GM18909 (cell line): ENCODE measurements around the gene CELF4.

Experiments
- ATAC-seq: cut with Tn5 transposase; IDR thresholded peaks from one replicate; pipeline ENCODE4 v1.9.1; 2021; ENCODE audit warnings: mild to moderate bottlenecking; ENCODE audit not compliant: unreplicated experiment, poor library complexity

The CELF4 gene

DNA sequence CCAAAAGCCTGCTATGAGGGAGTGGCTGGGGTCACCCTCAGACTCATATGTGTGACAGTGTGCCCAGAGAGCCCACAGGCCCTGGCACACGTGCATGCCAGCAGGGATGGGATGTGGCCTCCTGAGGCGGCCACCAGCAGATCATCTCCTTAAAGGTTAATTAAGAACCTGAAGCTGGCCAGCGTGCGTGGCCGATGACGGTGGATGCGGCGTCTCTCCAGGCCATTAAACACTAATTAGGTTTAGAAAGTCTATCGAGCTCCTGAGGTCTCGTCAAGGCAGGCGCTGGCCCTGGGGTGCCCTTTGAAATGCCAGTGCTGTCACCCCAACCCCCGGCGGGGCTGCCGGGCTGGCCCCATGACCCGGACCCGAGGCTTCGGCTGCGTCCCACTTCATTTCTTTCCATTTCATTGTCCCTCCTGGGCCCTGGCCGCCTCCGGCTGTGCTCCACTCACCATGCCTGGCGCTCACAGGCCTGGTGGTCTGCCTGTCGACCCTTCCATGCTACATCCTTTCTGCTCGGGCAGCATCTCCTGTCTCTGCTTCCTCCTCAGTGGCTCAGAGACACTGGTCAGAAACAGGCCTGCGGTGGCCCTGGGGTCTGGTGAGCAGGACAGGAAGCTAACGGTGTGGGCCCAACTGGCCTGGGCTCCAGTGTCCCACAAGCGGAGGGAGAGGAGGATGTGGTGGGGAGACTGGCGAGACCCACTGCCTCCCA is 228.9 kb downstream of the CELF4 start:
- ATAC-seq: no peak

DNA sequence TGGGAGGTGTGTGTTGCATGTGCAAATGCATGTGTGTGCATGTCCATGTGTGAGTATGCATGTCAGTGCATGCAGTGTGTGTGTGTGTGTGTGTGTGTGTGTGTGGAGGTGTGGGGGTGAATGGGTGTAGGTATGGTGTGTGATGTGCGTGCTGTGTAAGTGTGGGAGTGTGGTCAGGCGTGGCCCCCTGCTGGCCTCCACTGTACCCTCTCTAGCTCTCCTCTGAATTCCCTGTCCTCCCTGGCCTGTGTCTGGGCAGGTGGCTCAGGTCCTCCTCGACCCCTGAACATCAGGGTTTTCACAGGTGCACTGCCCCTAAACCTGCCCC is 230.2 kb downstream of the CELF4 start:
- ATAC-seq: no peak

DNA sequence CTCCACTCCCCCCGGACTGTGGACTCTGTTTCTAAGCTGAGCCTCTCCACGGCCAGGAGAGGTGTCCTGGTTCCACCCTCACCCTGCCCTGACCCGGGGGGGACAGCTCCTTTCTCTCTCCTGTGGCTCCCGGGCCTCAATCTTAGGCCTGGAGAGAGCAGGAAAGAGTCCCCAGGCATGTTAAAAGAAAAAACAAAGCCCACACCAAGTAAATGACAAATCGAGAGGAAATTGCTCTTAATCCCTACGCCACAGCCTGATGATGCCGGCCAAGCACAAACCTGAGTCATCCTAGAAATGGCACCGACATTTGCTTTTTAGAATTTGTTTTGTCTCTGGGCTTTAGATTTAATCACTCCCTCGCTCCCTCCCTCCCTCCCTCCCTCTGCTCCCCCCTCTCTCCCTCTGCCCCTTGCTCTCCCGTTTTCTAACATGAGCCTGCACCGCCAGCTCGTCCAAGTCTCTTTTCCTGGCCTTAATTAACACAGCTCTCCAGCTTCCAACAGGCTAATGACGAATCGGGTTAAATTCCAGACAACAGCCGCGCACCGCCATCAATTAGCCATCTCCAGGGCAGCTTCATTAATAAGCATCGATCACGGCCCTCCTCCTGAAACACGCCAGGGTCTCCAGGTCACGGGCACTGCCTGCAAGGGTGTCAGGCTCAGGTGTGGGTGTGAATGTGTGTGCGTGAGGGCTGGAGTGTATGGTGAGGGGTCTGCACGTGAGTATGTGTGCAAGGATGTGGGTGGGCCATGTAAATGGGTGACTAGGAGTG is 230.8 kb downstream of the CELF4 start:
- ATAC-seq: no peak

DNA sequence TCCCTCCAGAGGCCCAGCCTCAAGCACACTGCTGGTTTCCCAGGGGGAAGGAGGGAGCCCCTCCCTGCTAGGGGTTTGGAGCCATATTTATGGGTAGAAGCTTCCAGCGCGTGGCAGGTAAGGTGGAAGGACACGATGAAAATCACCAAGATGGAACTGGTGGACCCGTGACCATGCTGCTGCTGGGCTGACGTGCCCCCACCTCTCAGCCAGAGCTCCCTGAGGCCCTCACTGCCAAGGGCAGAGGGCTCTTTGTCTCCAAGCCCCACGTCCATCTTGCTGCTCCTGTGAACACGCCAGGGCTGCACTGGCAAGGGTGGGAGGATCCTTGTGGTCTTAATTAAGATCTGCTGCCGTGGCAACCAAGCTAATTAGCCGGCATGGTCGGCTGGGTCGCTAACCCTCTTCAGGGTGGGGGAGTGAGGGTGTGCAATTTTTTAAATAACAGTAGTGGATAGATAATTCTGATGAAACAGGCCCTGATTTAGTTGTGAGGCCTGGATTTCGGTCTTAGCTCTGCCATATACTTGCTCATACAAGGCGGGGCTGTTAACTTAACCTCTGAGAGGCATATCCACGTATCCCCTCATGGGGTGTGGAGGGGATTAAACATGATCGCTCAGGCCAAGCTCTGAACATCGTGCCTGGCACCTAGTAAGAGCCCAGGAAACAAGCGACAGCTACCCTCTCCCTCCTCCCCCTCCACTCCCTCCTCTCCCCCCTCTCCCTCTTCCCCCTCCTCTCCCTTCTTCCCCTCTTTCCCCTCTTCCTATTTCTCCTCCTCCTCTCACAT is 232.8 kb downstream of the CELF4 start:
- no peak for ATAC-seq

DNA sequence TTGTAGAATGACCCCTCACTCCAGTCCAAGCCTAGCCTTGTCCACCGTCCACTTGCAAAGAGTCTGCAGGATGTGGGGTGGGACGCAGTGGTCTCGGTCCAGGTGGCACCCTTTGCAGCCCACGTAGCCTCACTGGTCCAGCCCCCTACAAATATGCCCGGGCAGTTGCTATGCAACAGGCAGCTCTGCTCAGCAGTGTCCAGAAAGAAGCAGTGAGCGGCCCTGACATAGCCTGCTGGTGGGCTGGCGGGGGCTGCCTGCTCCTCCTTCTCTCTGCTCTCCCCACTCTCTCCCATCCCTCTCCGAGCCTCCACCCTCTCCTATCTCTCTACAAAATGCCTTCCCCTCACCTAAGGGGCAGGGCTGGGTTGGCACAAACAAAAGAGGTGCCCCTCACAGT is 233.4 kb downstream of the CELF4 start:
- ATAC-seq: no peak

DNA sequence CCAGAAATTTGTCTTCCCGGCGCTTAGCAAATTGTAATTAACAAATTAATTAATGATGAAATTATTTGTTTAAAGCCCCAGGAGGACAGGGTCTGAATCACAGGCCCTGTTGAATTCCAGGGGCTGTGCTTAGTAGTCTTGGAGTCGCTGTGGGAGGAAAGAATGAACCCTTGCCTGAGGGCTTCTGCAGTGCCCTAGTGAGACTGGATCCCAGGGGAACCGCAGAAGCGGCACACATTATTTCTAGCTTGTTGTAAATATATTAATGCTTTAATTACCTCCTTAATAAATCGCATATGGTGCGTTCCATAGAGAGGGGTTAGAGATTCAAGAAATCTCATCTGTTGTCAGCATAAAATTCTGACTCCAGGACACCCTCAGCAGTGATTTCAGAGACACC is 235.4 kb downstream of the CELF4 start:
- ATAC-seq: no peak

DNA sequence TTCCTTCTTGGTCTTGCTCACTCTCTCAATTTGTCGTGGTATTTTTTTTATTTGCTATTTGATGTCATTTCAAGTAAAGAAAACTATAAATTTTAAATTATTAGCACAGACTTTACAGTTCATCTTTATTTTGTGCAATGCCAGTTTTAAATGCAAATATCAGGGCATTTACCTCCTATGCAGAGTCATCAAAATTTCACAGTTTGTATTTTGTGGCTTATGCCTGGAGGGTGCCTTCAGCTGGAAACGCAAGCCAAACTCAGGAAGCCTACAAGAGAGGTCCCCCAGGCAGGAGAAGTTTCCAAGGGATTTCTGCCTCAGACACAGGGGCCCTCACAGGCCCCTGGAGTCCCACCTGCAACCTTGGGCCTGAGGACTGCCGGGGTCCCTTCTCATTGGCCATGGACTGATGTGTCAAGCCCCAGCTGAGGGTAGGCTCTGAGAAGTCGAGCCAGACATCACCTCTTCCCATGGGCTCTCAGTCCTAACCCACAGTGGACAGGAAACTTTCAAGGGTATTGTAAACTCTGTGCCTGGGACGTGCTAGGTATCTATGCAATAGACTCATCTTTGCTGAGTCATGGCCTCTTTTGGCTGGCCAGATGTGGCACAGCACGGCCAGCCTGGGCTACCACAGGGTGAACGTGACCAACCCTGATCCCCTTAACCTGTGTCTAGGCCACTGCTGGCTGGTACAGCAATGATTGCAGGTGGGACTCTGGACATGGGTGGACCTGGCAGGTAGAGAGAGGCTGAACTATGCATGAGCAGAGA is 236.5 kb downstream of the CELF4 start:
- ATAC-seq: no peak

DNA sequence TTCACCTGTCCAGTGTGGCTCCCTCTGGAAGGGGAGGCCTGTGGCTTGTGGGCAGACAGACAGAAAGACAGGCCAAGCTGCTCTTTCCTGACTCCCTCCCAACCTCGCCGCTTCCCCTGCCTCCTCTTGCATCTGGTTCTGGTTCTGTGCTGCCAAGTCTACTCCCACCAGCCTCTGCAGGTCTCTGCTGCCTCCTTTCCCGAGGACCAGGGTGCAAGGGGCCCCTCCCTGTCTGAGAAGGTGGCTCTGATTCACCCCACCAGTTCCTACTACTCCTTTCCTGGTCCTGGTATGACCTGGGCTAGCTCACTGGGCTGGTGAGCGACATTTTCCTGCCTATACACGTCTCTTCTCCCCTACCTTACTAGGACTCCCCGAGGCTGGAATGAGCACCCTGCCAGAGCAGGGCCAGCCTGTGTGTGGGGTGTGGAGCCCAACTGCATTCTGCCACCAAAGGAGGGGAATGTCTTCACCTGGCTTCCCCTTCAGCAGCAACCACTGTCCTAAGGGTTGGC is 238.5 kb downstream of the CELF4 start:
- ATAC-seq: no peak

DNA sequence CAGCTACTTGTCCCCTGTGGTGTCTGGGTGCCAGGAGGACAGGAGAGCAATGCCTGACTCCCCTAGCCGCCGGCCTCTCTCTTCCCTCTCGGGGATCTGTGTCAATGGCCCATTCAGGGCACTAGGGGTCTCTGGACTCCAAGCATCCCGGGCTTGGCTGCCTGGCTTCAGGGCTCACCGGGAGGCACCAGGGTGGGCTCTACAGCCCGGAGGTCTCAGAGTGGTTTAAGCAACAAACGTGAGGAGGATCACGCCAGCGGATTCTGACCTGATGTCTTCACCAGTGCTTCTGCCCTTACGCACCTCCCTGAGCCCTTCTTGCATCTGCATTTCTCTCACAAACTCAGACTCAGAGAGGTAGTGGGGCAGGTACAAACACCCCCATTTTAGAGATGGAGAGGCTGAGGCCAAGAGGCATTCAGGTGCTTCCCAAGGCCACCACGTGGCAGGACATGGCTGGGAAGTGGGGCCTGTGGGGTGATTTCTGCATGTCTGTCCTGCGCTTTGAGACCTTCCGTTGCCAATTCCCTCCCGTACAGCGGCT is 243.0 kb downstream of the CELF4 start:
- peak; percentile 80 for ATAC-seq

DNA sequence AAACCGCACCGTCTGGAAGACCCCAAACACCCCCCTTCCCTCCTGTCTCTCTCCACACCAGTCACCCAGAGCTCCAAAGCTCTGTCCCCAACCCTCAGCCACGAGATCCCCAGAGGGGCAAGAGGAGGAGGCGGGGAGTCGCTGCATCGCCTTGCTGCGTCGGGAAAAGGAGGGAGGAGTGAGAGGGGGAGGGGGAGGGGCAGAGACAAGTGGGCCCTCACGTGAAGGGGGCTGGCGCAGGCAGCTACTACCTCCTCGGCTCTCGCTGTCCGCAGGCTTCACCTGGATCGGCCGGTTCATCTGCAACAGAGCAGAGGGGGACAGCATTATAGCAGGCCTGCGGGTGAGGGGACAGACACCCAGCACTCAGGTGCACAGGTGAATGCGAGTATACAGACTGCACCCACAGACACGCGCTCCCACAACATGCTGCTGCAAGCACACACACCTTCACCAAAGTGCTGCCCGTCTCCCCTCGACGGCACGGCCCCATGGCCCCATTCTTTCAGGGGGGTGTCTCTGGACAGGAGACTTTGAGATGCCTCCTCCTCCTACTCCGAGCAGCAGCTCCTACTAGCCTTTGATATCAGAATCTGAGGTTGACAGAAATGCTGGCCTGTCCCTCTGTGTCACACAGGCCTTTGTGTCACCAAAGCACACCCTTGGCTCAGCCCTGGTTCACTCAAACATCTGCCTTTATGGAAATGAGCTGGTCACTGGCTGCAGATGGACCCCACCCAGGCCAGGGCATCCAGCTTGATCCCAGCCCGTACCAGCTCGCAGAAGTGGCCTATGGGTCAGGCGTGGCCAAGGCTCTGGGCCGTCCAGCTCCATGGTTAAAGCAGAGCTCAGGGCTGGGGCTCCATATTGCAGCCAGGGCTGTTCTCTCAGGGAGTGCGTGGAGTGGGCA is 243.8 kb downstream of the CELF4 start:
- ATAC-seq: no peak

DNA sequence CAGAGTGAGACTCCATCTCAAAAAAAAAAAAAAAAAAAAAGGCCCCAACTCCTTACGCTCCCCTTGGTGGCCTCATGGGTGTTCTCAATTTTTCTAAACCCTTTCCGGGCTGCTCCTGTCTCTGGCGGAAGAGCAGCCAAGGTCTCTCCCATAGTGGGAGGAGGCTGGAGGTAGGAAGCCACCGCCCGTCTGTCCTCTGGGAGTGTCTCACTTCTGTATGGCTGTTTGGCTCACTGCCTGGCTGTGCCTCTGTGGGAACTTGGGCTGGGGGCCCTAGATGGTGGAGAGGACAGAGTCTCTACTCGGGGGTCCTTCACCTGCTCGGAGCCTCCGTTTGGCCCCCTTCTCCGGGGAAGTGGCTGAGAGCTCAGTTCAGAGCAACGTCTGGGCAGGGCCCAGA is 245.3 kb downstream of the CELF4 start:
- ATAC-seq: no peak

DNA sequence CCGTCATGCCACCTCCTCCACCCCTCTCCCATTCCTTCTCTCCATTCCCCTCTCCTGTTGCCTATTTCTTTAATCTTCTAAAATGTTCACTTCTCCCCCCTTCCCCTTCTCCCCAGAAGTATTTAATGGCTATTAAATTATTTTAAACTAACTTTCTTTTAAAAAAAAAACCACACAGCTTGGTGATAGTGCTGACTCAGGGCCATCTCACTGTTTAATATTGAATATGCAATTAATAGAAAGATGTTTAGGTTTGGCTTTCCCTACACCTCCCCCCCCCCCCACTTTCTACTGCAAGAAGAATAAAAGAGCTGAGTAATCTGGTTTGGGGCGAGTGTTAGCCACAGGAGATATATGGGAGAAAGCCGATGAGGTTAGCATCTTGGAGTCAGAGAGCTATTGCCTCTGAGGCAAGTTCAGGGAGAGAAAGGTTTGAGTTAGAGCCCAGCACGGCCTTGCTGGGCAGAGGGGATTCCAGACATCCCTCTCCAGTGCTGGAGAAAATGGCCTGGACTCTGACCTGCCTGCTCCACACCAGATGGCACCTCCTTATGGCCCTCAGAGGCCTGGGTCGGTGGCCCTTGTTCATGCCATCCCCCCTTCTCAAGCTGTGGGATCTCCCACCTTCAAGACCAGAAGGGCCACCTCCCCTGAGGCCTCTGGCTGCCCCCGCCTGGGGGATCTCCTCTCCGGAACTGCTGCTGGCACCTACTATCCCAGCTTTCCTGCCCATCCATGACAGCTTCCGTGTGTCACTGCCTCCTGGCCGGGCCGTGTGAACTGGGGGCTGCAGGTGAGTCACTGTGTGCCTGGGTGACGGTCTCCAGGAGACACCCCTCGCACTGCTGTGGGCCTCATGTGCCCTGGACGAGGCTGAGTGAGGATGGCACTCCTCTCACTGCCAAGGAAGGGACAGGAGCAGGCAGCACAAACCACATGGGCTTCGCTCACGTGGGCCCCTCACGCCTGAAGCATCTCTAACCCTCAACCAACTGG is 246.9 kb downstream of the CELF4 start:
- no peak for ATAC-seq

DNA sequence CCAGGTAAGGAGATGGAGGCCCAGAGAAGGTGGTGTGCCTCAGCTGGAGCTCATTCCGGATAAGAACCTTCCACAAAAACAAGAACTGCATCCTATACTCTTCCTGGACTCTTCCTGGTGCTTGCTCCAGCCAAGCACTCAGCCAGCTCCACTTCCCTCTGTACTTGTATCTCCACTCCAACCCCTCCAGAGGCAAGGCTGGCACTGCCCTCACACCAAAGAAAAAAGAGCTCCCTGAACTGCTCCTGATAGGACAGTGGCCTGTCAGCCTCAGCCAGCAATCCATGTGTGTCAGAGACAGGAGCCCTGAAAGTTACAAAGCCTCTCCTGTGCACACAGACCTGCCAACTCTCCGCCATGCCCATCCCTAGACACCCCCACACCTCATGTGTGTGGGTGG is 248.1 kb downstream of the CELF4 start:
- no peak for ATAC-seq

DNA sequence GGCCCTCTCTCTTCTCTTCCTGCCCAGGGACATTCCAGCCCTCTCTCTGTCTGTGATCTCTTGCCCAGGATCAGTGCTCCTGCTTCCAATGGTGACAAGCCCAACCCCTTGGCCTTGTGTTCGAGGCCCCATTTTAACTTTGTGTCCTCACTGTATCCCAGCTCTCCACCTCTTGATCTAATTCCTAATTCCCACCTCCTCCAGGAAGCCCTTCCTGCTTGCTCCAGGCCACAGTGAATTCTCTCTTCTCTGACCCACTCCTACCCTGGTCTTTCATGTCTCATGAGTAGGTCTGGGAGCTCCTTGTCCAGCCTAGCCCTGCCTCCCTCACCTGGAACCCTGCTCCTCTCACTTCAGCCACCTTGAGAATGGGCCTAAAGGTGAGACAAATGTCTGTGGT is 249.1 kb downstream of the CELF4 start:
- ATAC-seq: no peak

DNA sequence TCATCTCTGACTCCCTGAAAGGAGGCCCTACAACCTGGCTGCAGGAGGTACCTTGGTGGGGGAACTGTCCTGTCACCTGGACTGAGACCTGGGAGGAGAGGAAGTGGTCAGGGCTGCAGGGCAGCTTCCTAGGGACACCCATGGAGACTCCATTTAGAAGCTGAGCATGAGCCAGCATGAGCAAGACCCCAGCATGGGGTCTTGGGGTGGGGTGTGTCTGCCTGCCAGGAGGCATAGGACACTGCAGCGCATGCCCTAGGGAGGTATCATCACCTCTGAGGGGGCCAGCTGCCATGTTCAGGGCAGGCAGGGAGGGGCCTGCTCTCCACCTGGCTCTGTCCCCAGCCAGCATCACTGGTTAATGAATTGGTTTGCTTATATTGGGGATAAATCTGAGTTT is 249.7 kb downstream of the CELF4 start:
- no peak for ATAC-seq

DNA sequence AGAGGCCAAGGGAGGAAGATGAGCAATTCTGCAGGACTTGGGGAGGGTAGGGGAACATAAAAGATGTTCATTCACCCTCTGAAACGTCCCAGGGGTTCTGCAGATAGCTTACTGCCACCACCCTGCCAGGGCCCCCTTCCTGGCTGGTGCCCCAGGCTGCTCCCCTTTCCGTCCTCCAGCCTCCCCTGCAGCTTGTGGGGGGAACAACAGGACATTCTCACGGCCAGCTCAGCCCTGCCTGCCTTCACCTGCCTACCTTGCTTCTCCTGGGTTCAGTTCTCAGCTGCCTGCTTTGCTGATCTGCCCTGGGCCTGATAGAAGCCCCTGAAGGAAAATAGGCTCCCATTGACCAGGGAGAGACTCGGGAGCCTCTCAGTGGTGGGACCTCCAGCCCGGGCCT is 251.1 kb downstream of the CELF4 start:
- ATAC-seq: no peak

DNA sequence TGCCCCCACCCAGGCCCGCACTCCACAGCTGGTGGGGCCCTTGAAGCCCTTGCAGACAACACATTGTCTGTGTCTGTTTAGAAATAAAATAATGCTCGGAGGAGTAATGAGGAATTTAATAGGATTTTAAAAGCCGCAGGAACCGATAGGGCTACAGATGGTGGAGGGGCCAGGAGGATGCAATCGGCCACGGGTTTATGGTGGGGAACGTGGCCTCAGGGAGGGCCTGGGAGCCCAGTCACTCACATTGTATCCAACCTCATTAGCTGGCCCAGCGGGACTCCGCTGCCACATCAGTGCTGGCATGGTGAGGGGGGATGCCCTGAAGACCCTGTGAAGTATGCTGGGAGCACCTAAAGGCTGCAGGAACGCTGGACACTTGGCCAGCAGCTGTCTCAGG is 252.0 kb downstream of the CELF4 start:
- no peak for ATAC-seq

DNA sequence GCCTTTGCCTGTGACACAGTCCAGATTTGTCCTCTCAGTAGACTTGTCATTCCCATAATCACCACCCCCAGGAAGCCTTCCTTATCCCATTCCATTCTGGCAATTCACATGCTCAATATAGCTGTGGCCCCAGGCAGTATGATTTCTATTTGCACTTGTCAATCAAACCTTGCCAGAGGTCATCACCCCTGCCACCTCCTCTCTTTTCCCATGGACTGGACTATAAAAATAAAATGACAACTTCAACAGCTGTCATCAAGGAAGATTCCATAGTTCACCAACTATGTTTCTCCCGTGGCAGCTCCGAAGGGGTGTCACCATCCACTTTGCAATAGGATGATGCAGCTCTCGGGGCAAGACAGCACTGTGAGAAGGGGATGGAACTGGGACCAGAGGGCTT is 255.7 kb downstream of the CELF4 start:
- ATAC-seq: no peak
